ENCODE data around the gene DNALI1.
"Not testable (repeated sequence)": the region's sequence is repeated elsewhere in the genome, so short reads cannot be mapped to it uniquely, and the experiment has no call there.

Gene DNALI1

GRCh38 chr1:37553927-37554808 is 2.6 kb upstream of the DNALI1 start, which contains the start of gene SNIP1:
Gene SNIP1, minus strand, starts transcription at chr1:37554293. Its CDS starts 64 bp downstream, at chr1:37554229.
- DNase-seq (ENCODE audit: low read depth in 2 of 2) = peak; percentile 79

- no peak for DNase-seq (ENCODE audit: low read depth in 2 of 2)
These were observed 662 bp downstream of the DNALI1 start for GRCh38 chr1:37557402-37557801.

- no peak for DNase-seq (ENCODE audit: low read depth in 2 of 2)
These were observed 1.7 kb downstream of the DNALI1 start for GRCh38 chr1:37558411-37558810.

GRCh38 chr1:37559080-37559479 is 2.3 kb downstream of the DNALI1 start:
- DNase-seq (ENCODE audit: low read depth in 2 of 2) = no peak

- not testable (repeated sequence) for DNase-seq (ENCODE audit: low read depth in 2 of 2)
These were observed 3.2 kb downstream of the DNALI1 start for GRCh38 chr1:37559957-37560379.

- no peak for DNase-seq (ENCODE audit: low read depth in 2 of 2)
These were observed 3.8 kb downstream of the DNALI1 start for GRCh38 chr1:37560401-37561132.

- no peak for DNase-seq (ENCODE audit: low read depth in 2 of 2)
These were observed 4.7 kb downstream of the DNALI1 start for GRCh38 chr1:37561133-37562132.

- no peak for DNase-seq (ENCODE audit: low read depth in 2 of 2)
These were observed 6.2 kb downstream of the DNALI1 start for GRCh38 chr1:37562984-37563383.

- DNase-seq (ENCODE audit: low read depth in 2 of 2) = no peak
These were observed 8.2 kb downstream of the DNALI1 start for GRCh38 chr1:37564892-37565291.

- DNase-seq (ENCODE audit: low read depth in 2 of 2) = no peak
These were observed 10.3 kb downstream of the DNALI1 start for GRCh38 chr1:37567023-37567422.

GRCh38 chr1:37570528-37571334 is 14.0 kb downstream of the DNALI1 start:
- DNase-seq (ENCODE audit: low read depth in 2 of 2) = no peak

- DNase-seq (ENCODE audit: low read depth in 2 of 2) = no peak
These were observed 18.2 kb downstream of the DNALI1 start for GRCh38 chr1:37574834-37575480.

GRCh38 chr1:37575692-37576091 is 19.0 kb downstream of the DNALI1 start:
- DNase-seq (ENCODE audit: low read depth in 2 of 2) = no peak

GRCh38 chr1:37584544-37584943 is 27.8 kb downstream of the DNALI1 start:
- not testable (repeated sequence) for DNase-seq (ENCODE audit: low read depth in 2 of 2)

- DNase-seq (ENCODE audit: low read depth in 2 of 2) = no peak
These were observed 32.2 kb downstream of the DNALI1 start for GRCh38 chr1:37588939-37589338.

GRCh38 chr1:37593726-37594125 is 37.0 kb downstream of the DNALI1 start:
- no peak for DNase-seq (ENCODE audit: low read depth in 2 of 2)

GRCh38 chr1:37595440-37596181 is 38.9 kb downstream of the DNALI1 start, which contains the start of gene GNL2:
Gene GNL2, minus strand, starts transcription at chr1:37595937. Its CDS starts 115 bp downstream, at chr1:37595822.
- peak; percentile 90 to 92 for DNase-seq (ENCODE audit: low read depth in 2 of 2)

- DNase-seq (ENCODE audit: low read depth in 2 of 2) = no peak
These were observed 39.5 kb downstream of the DNALI1 start for GRCh38 chr1:37596182-37596667.

GRCh38 chr1:37599940-37600339 is 43.2 kb downstream of the DNALI1 start:
- no peak for DNase-seq (ENCODE audit: low read depth in 2 of 2)
